SK-N-MC (cell line): ENCODE results near the gene IGF2BP3.

Source experiments
- EZH2 ChIP-seq: fragments of 200-600 bp; sonication (generic); IDR thresholded peaks from one replicate; pipeline ENCODE4 v1.6.1; 2017; ENCODE audit warnings: antibody characterized with exemption
- POLR2AphosphoS5 ChIP-seq: IDR thresholded peaks from 2 replicates; pipeline ENCODE4 v1.6.1; 2012; ENCODE audit warnings: mild to moderate bottlenecking, low read depth, low read length, borderline replicate concordance

DNA sequence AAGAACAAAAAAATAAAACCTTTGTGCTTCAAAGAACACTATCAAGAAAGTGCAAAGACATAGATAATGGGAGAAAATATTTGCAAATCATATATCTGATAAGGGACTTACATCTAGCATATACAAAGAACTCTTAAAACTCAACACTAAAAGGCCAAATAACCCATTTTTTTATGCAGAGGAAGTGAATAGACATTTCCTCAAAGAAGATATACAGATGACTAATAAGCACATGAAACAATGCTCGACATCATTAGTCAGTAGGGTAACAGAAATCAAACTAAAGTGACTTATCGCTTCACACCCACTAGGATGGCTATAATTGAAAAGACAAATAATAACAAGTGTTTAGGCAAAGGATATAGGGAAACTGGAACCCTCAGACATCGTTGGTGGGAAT, 93.2 kb downstream of the IGF2BP3 start:
- no peak for TF ChIP-seq POLR2AphosphoS5
- no peak for TF ChIP-seq EZH2
